ENCODE data around the gene BRME1.
"Not testable (repeated sequence)": the region's sequence is repeated elsewhere in the genome, so short reads cannot be mapped to it uniquely, and the experiment has no call there.

BRME1 gene

DNA sequence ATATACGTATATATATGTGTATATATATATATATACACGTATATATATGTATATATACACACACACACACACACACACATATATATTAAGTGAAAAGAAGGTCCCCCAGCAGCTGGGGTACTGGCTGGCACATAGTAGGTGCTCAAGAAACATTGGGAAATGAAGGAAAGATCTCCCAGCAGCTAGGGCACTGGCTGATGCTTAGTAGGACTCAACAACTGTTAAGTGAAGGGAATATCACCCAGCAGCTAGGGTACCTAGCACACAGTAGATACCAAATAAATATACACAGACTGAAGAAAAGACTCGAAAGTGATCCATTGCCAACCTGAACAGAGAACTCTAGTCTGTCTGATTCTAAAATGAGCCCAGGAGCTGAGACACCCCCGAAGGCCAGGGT lies 20.1 kb upstream of the BRME1 start:
- Histone ChIP-seq H3K9me3 (ENCODE audit: control insufficient read depth, low read length) (peaks cover under 1% of the 10 kb centered on the region), H3K27ac (ENCODE audit: low read depth, low read length, severe bottlenecking) (no peak overlapping the region), H3K4me1 (ENCODE audit: control insufficient read depth, insufficient read depth, low read length, poor library complexity, severe bottlenecking) (no peaks in the 10 kb centered on the region), H3K36me3 (ENCODE audit: control insufficient read depth, insufficient read depth, low read length) (peaks cover 42% of the 10 kb centered on the region), H3K4me3 (ENCODE audit: extremely low read depth, insufficient read depth, low read length, poor library complexity, severe bottlenecking) (no peak overlapping the region)
- 93% methylated on average over 2 of the region's 4 CpGs for WGBS, 2 experiments (ENCODE audit: insufficient coverage in 2 of 2)

DNA sequence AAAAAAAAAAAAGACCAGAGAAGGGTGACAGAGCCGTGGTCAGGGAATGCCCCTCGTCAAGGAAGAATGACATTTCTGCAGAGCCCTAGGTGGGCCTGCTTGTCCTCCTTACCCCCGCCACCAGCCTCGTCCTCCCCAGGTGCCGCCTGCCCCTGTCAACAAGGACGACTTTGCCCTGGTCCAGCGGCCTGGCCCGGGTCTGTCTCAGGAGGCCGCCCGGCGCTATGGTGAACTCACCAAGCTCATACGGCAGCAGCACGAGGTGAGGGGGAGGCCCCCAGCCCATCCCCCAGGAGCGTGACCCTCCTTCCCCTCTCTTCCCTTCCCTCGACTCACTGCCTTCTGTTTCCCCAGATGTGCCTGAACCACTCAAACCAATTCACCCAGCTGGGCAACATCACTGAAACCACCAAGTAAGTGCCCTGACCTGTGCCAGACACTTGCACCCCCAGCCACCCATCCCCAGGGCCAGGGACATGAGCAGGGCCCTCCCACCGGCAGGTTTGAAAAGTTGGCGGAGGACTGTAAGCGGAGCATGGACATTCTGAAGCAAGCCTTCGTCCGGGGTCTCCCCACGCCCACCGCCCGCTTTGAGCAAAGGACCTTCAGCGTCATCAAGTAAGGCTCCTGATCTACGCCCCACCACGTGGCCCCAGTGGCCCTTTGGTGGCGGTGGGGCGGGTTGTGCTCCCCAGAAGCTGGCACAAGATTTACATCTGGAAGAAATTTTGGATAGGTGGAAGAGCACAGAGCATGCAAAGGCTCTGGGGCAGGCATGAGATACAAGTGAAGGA lies 17.5 kb upstream of the BRME1 start:
- Histone ChIP-seq H3K4me3 (ENCODE audit: extremely low read depth, insufficient read depth, low read length, poor library complexity, severe bottlenecking) (no peak overlapping the region), H3K36me3 (ENCODE audit: control insufficient read depth, insufficient read depth, low read length) (peaks cover 64% of the 10 kb centered on the region), H3K27ac (ENCODE audit: low read depth, low read length, severe bottlenecking) (no peak overlapping the region), H3K9me3 (ENCODE audit: control insufficient read depth, low read length) (peaks cover 3% of the 10 kb centered on the region), H3K4me1 (ENCODE audit: control insufficient read depth, insufficient read depth, low read length, poor library complexity, severe bottlenecking) (no peaks in the 10 kb centered on the region)
- WGBS, 2 experiments (ENCODE audit: insufficient coverage in 2 of 2) = 95 to 97% methylated on average over 20 to 21 of the region's 28 CpGs

DNA sequence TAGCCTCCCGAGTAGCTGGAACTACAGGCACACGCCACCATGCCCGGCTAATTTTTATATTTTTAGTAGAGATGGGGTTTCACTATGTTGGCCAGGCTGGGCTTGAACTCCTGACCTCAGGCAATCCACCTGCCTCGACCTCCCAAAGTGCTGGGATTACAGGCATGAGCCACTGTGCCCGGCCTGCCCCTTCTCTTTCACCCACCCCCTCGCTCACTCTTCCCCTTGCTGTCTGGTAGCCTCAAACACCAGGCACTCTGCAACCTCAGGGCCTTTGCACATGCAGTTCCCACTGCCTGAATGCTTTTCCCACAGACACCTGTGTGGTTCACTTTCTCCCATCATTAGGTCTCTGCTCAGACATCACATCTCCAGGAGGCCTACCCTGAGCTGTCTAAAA lies 16.2 kb upstream of the BRME1 start:
- H3K4me1 ChIP-seq (ENCODE audit: control insufficient read depth, insufficient read depth, low read length, poor library complexity, severe bottlenecking); H3K27ac ChIP-seq (ENCODE audit: low read depth, low read length, severe bottlenecking); H3K9me3 ChIP-seq (ENCODE audit: control insufficient read depth, low read length); H3K4me3 ChIP-seq (ENCODE audit: extremely low read depth, insufficient read depth, low read length, poor library complexity, severe bottlenecking): not testable (repeated sequence)
- WGBS, 2 experiments (ENCODE audit: insufficient coverage in 2 of 2) = 90 to 97% methylated on average over 2 to 3 of the region's 6 CpGs
- H3K36me3 ChIP-seq (ENCODE audit: control insufficient read depth, insufficient read depth, low read length) = peaks cover 63% of the 10 kb centered on the region

DNA sequence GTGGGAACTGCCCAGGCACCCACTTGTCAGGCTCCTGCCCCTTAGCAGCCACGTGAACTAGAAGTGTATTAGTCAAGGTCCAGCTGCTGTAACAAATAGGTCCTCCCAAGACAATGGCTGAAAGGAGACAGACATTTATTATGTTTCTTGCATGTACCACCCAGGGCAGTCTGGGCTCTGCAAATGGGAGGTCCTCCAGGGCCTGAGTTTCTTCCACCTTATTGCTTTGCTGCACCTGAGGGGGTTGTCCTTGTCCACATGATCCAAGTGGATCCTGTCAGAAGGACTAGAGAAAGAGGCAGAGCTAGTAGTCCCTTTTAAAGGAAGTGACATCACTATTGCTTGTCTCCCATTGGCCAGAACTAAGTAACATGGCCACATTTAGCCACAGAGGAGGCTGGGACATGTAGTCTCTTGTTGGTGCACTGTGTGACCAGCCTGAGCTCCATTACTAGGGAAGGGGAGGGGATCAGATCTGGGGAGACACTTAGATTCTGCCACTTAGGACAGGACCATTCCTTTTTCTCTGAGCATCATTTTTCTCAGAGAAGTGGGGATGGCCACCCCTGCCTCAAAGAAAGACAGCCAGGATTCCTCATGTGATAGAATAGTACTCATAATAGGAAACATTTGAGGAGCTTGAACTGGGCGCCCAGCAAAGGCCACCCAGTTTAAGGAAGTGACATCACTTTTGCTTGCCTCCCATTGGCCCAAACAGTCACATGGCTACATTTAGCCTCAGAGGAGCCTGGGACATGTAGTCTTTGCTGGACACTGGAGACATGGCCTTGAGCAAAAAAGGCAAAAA lies 15.2 kb upstream of the BRME1 start:
- H3K36me3 ChIP-seq (ENCODE audit: control insufficient read depth, insufficient read depth, low read length) = peaks cover 54% of the 10 kb centered on the region
- peaks cover 3% of the 10 kb centered on the region for H3K9me3 ChIP-seq (ENCODE audit: control insufficient read depth, low read length)
- H3K4me3 ChIP-seq (ENCODE audit: extremely low read depth, insufficient read depth, low read length, poor library complexity, severe bottlenecking) = no peak overlapping the region
- H3K4me1 ChIP-seq (ENCODE audit: control insufficient read depth, insufficient read depth, low read length, poor library complexity, severe bottlenecking) = no peaks in the 10 kb centered on the region
- no peak overlapping the region for H3K27ac ChIP-seq (ENCODE audit: low read depth, low read length, severe bottlenecking)
- 87 to 100% methylated on average over 1 to 2 of the region's 2 CpGs for WGBS, 2 experiments (ENCODE audit: insufficient coverage in 2 of 2)

- 91 to 95% methylated on average over 9 to 11 of the region's 11 CpGs for WGBS, 2 experiments (ENCODE audit: insufficient coverage in 2 of 2)
- H3K36me3 ChIP-seq (ENCODE audit: control insufficient read depth, insufficient read depth, low read length) = peaks cover 58% of the 10 kb centered on the region
These were observed 14.6 kb upstream of the BRME1 start for GRCh38 chr19:13920524-13920923.

DNA sequence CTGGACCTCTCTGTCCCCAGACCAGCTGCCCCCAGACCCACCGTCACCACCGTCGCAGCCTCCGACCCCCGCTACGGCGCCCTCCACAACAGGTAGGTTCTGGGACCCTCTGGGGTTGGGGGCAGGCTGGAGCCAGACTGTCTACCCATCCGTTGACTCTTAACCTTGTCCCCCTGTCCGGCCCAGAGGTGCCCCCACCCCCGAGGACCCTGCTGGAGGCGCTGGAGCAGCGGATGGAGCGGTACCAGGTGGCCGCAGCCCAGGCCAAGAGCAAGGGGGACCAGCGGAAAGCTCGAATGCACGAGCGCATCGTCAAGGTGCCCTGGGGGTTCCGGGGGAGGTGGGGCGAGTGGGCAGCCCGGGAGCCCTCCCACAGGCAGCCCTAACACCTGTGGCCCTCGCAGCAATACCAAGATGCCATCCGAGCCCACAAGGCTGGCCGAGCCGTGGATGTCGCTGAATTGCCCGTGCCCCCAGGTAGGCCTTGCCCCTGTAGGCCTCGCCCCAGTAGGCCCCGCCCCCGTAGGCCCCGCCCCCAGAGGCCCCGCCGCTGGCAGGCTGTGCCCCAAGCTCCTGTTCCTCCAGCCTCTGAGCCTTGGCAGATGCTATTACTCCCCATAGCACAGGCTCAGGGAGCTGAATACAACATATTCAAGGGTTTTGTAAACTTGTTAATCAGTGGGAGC lies 13.0 kb upstream of the BRME1 start:
- Histone ChIP-seq H3K27ac (ENCODE audit: low read depth, low read length, severe bottlenecking) (no peak overlapping the region), H3K4me1 (ENCODE audit: control insufficient read depth, insufficient read depth, low read length, poor library complexity, severe bottlenecking) (no peaks in the 10 kb centered on the region), H3K36me3 (ENCODE audit: control insufficient read depth, insufficient read depth, low read length) (peaks cover 60% of the 10 kb centered on the region), H3K4me3 (ENCODE audit: extremely low read depth, insufficient read depth, low read length, poor library complexity, severe bottlenecking) (no peak overlapping the region), H3K9me3 (ENCODE audit: control insufficient read depth, low read length) (peaks cover 3% of the 10 kb centered on the region)
- WGBS, 2 experiments (ENCODE audit: insufficient coverage in 2 of 2) = 94 to 97% methylated on average over 25 to 29 of the region's 34 CpGs

More at GRCh38 chr19:13920524-13920923, 14.6 kb upstream of the BRME1 start:
- no peaks in the 10 kb centered on the region for H3K4me1 ChIP-seq (ENCODE audit: control insufficient read depth, insufficient read depth, low read length, poor library complexity, severe bottlenecking)
- H3K9me3 ChIP-seq (ENCODE audit: control insufficient read depth, low read length) = peaks cover 3% of the 10 kb centered on the region
- H3K27ac ChIP-seq (ENCODE audit: low read depth, low read length, severe bottlenecking) = no peak overlapping the region
- no peak overlapping the region for H3K4me3 ChIP-seq (ENCODE audit: extremely low read depth, insufficient read depth, low read length, poor library complexity, severe bottlenecking)

DNA sequence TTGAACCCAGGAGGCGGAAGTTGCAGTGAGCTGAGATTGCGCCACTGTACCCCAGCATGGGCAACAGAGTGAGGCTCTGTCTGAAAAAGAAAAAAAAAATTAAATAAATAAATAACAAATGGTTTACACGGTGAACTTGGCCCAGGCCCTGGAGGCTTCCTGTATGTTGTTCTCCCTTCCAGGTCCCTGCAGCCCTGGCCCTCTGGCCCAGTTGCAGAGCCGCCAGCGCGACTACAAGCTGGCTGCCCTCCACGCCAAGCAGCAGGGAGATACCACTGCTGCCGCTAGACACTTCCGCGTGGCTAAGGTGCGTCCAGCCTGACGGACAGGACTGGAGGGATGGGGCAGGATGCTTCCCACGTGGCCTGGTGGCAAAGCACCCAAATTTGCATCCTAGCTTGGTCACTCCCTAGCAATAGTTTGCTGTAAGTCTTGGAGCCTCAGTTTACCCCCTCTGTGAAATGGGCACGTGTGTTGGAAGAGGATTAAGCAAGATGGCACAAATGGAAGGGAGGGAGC lies 12.0 kb upstream of the BRME1 start:
- Histone ChIP-seq H3K9me3 (ENCODE audit: control insufficient read depth, low read length) (peaks cover 3% of the 10 kb centered on the region), H3K4me1 (ENCODE audit: control insufficient read depth, insufficient read depth, low read length, poor library complexity, severe bottlenecking) (no peaks in the 10 kb centered on the region), H3K4me3 (ENCODE audit: extremely low read depth, insufficient read depth, low read length, poor library complexity, severe bottlenecking) (no peak overlapping the region), H3K27ac (ENCODE audit: low read depth, low read length, severe bottlenecking) (no peak overlapping the region), H3K36me3 (ENCODE audit: control insufficient read depth, insufficient read depth, low read length) (peaks cover 64% of the 10 kb centered on the region)
- 95% methylated on average over 11 to 13 of the region's 14 CpGs for WGBS, 2 experiments (ENCODE audit: insufficient coverage in 2 of 2)

DNA sequence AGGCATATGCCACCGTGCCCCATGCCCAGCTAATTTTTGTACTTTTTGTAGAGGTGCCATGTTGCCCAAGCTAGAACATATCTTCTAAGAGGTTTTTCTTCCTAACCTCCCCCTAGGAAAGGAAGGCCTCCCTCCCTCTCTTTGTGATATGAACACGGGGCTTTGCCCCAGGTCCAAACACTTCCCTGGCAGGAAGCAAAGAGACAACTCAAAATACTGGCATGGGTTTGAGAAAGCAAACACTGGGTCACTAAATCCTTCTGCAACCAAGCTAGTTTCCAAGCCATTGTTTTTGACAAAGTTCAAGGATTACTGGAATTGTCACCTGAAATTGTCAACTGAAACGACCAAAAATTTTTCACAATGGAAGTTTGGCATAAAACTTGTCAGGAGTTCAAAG lies 8.9 kb upstream of the BRME1 start:
- no peaks in the 10 kb centered on the region for H3K9me3 ChIP-seq (ENCODE audit: control insufficient read depth, low read length)
- peaks cover 45% of the 10 kb centered on the region for H3K36me3 ChIP-seq (ENCODE audit: control insufficient read depth, insufficient read depth, low read length)
- 90 to 100% methylated on average over 1 to 2 of the region's 3 CpGs for WGBS, 2 experiments (ENCODE audit: insufficient coverage in 2 of 2)
- no peak overlapping the region for H3K4me3 ChIP-seq (ENCODE audit: extremely low read depth, insufficient read depth, low read length, poor library complexity, severe bottlenecking)
- no peak overlapping the region for H3K27ac ChIP-seq (ENCODE audit: low read depth, low read length, severe bottlenecking)
- no peaks in the 10 kb centered on the region for H3K4me1 ChIP-seq (ENCODE audit: control insufficient read depth, insufficient read depth, low read length, poor library complexity, severe bottlenecking)

DNA sequence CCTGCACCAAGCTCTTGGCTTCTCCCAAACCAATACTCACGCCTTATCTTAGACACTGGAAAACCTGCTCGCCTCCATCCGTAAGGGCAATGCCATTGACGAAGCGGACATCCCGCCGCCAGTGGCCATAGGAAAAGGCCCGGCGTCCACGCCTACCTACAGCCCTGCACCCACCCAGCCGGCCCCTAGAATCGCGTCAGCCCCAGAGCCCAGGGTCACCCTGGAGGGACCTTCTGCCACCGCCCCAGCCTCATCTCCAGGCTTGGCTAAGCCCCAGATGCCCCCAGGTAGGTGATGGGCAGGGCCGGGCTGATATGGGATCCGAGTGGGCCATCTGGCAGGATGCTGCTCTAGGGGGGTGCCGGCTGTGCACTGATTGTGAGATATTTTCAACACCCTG lies 7.4 kb upstream of the BRME1 start:
- Histone ChIP-seq H3K4me1 (ENCODE audit: control insufficient read depth, insufficient read depth, low read length, poor library complexity, severe bottlenecking) (no peaks in the 10 kb centered on the region), H3K4me3 (ENCODE audit: extremely low read depth, insufficient read depth, low read length, poor library complexity, severe bottlenecking) (no peak overlapping the region), H3K36me3 (ENCODE audit: control insufficient read depth, insufficient read depth, low read length) (peaks cover 37% of the 10 kb centered on the region), H3K9me3 (ENCODE audit: control insufficient read depth, low read length) (no peaks in the 10 kb centered on the region), H3K27ac (ENCODE audit: low read depth, low read length, severe bottlenecking) (no peak overlapping the region)
- 95 to 97% methylated on average over 3 to 14 of the region's 17 CpGs for WGBS, 2 experiments (ENCODE audit: insufficient coverage in 2 of 2)

- Histone ChIP-seq H3K36me3 (ENCODE audit: control insufficient read depth, insufficient read depth, low read length) (peaks cover 16% of the 10 kb centered on the region), H3K9me3 (ENCODE audit: control insufficient read depth, low read length) (no peaks in the 10 kb centered on the region), H3K4me1 (ENCODE audit: control insufficient read depth, insufficient read depth, low read length, poor library complexity, severe bottlenecking) (peaks cover 2% of the 10 kb centered on the region), H3K4me3 (ENCODE audit: extremely low read depth, insufficient read depth, low read length, poor library complexity, severe bottlenecking) (no peak overlapping the region), H3K27ac (ENCODE audit: low read depth, low read length, severe bottlenecking) (no peak overlapping the region)
- WGBS, 2 experiments (ENCODE audit: insufficient coverage in 2 of 2) = 94% methylated on average over 2 of the region's 2 CpGs
These were observed 3.5 kb upstream of the BRME1 start for GRCh38 chr19:13909430-13909829.

Measured in mesodermal cell (in vitro differentiated cells).